Measurements from ENCODE around the gene PTPRD. TPM values are rescaled to one million over a fixed set of nuclear protein-coding genes. Genes with fewer than 3 reads are reported as not detected.

Gene PTPRD
- total and polyA plus RNA-seq, 7 experiments from 2014 or later: 0.71 TPM; not detected in 6

DNA sequence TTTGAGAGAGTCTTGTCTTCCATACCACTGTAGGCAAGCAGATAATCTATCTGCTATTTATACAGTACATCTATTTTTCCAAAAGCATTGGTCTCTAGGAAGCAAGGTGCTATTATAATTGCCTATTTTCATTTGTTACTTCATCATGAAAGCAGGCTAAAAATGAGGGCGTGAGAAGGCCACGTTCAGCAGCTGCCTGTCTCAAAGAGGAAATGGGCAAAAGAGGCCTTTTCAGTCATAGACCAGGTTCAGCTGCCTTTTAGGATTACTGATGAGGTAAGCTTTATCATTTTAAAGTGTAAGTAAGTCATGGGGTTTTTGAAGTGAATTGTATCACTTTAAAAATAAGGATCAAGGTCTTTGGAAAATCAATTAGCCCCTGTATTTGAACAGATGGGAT is 1722.1 kb downstream of the PTPRD start:
- Mint-ChIP-seq H3K27ac (no peak overlapping the region), H3K4me3 (no peak overlapping the region), H3K9me3 (peaks cover 0 to 5% (median 0%) of the 10 kb centered on the region in 11 donors), H3K27me3 (peaks cover 0 to 5% (median 0%) of the 10 kb centered on the region in 5 donors), H3K36me3 (no peaks in the 10 kb centered on the region), H3K4me1 (no peaks in the 10 kb centered on the region)
- no peak overlapping the region for H3K4me3 ChIP-seq (ENCODE audit: low read length)
- ChIA-PET POLR2A (no interaction called here), CTCF (no interaction called here)
- no peak for ATAC-seq
- DNase-seq: no peak
- H3K27me3 ChIP-seq (ENCODE audit: control insufficient read depth in 2 of 2, insufficient read depth in 2 of 2, low read length in 2 of 2): no peaks in the 10 kb centered on the region
- intact Hi-C loops (cut with micrococcal nuclease): loop anchor here in 1 of 2 donors (10.0 kb wide), 2 partner anchors 1486 to 1836 kb away; no protein-coding TSS in a partner anchor
- no peak overlapping the region for H3K27ac ChIP-seq (ENCODE audit: low read depth, low read length)
- no peaks in the 10 kb centered on the region for H3K36me3 ChIP-seq (ENCODE audit: control insufficient read depth in 2 of 3, insufficient read depth in 3 of 3, low read length in 3 of 3)
- no peaks in the 10 kb centered on the region for H3K4me1 ChIP-seq (ENCODE audit: control insufficient read depth in 2 of 2, insufficient read depth in 2 of 2, low read length in 2 of 2)
- no peaks in the 10 kb centered on the region for H3K9me3 ChIP-seq (ENCODE audit: control insufficient read depth in 2 of 3, low read length in 3 of 3)

DNA sequence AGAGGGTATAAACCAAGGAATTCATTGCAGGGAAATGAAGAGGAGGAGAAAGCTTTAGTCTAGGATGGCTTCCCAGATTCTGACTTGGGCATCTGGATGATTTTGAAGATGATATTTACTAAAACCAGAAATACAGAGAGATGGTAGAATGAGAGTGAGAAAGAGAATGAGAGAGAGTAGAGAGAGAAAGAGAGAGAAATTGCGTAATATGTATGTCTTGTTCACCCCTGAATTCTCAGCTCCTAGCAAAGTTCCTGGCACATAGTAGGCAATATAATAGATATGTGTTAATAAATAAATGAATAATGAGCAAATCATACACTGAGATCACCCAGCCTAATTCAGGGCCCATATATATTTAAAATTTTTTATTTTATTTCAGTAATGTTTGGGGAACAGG is 1723.7 kb downstream of the PTPRD start:
- intact Hi-C loops (cut with micrococcal nuclease): no loop called here
- no peak overlapping the region for H3K27ac Mint-ChIP-seq
- no peaks in the 10 kb centered on the region for H3K27me3 ChIP-seq (ENCODE audit: control insufficient read depth in 2 of 2, insufficient read depth in 2 of 2, low read length in 2 of 2)
- H3K9me3 Mint-ChIP-seq: peaks cover 0 to 3% (median 0%) of the 10 kb centered on the region in 11 donors
- no peaks in the 10 kb centered on the region for H3K36me3 ChIP-seq (ENCODE audit: control insufficient read depth in 2 of 3, insufficient read depth in 3 of 3, low read length in 3 of 3)
- no peak for DNase-seq
- H3K4me3 ChIP-seq (ENCODE audit: low read length): no peak overlapping the region
- ChIA-PET POLR2A (no interaction called here), CTCF (no interaction called here)
- H3K4me1 ChIP-seq (ENCODE audit: control insufficient read depth in 2 of 2, insufficient read depth in 2 of 2, low read length in 2 of 2): no peaks in the 10 kb centered on the region
- no peaks in the 10 kb centered on the region for H3K9me3 ChIP-seq (ENCODE audit: control insufficient read depth in 2 of 3, low read length in 3 of 3)
- no peak for ATAC-seq
- no peak overlapping the region for H3K4me3 Mint-ChIP-seq
- H3K36me3 Mint-ChIP-seq: no peaks in the 10 kb centered on the region
- no peak overlapping the region for H3K27ac ChIP-seq (ENCODE audit: low read depth, low read length)
- H3K4me1 Mint-ChIP-seq: peaks cover 0 to 2% (median 0%) of the 10 kb centered on the region in 7 donors
- H3K27me3 Mint-ChIP-seq: peaks cover 0 to 5% (median 0%) of the 10 kb centered on the region in 5 donors

DNA sequence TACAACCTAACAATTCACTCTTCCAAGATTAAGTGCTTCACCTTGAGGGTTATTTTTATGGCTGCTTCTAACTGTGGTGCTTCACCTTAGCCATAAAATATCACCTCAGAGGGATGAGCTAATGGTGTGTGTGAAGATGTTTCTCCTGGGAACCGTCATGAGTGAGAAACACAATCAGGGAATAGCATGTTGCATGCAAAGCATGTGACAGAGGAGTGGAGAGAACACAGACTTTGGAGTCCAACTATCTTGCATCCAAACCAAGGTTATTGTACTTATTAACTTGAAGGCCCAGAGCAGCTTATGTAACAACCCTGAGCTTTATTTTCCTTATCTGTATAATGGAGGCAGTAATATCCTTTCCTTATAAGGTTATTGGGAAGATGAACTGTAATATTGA is 1724.2 kb downstream of the PTPRD start:
- DNase-seq (no peak), ATAC-seq (no peak)
- Mint-ChIP-seq H3K27ac (no peak overlapping the region), H3K4me3 (no peak overlapping the region), H3K9me3 (peaks cover 0 to 3% (median 0%) of the 10 kb centered on the region in 11 donors), H3K36me3 (no peaks in the 10 kb centered on the region), H3K4me1 (peaks cover 0 to 2% (median 0%) of the 10 kb centered on the region in 7 donors), H3K27me3 (peaks cover 0 to 5% (median 0%) of the 10 kb centered on the region in 5 donors)
- Histone ChIP-seq H3K27me3 (ENCODE audit: control insufficient read depth in 2 of 2, insufficient read depth in 2 of 2, low read length in 2 of 2) (no peaks in the 10 kb centered on the region), H3K4me1 (ENCODE audit: control insufficient read depth in 2 of 2, insufficient read depth in 2 of 2, low read length in 2 of 2) (no peaks in the 10 kb centered on the region), H3K9me3 (ENCODE audit: control insufficient read depth in 2 of 3, low read length in 3 of 3) (no peaks in the 10 kb centered on the region), H3K36me3 (ENCODE audit: control insufficient read depth in 2 of 3, insufficient read depth in 3 of 3, low read length in 3 of 3) (no peaks in the 10 kb centered on the region), H3K4me3 (ENCODE audit: low read length) (no peak overlapping the region), H3K27ac (ENCODE audit: low read depth, low read length) (no peak overlapping the region)
- POLR2A ChIA-PET: no interaction called here
- CTCF ChIA-PET: no interaction called here
- intact Hi-C loops (cut with micrococcal nuclease): no loop called here

DNA sequence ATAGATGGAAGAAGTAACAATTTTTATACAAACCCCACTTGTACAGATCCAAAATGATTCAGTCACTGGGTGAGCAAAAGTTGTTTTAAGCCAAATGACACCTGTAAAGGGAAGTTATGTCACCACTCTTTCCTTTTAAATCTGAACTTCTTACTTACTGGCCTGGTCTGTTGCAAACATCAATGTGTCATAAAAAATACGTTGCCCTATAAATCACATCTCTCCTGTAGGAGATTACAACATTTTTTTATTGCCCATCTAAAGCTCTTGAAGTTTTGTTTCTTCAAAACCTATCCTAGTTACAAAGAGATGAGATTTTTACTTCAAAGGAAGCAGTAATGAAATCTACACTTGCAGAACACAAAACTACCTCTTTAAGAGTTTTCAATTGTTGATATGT is 1725.4 kb downstream of the PTPRD start:
- H3K27ac Mint-ChIP-seq: no peak overlapping the region
- ATAC-seq (no peak), DNase-seq (no peak)
- H3K9me3 Mint-ChIP-seq: peaks cover 0 to 3% (median 0%) of the 10 kb centered on the region in 11 donors
- H3K4me1 Mint-ChIP-seq: peaks cover 0 to 2% (median 0%) of the 10 kb centered on the region in 7 donors
- H3K36me3 Mint-ChIP-seq: no peaks in the 10 kb centered on the region
- H3K36me3 ChIP-seq (ENCODE audit: control insufficient read depth in 2 of 3, insufficient read depth in 3 of 3, low read length in 3 of 3): no peaks in the 10 kb centered on the region
- peaks cover 0 to 4% (median 0%) of the 10 kb centered on the region in 5 donors for H3K27me3 Mint-ChIP-seq
- no peak overlapping the region for H3K27ac ChIP-seq (ENCODE audit: low read depth, low read length)
- no peaks in the 10 kb centered on the region for H3K4me1 ChIP-seq (ENCODE audit: control insufficient read depth in 2 of 2, insufficient read depth in 2 of 2, low read length in 2 of 2)
- intact Hi-C loops (cut with micrococcal nuclease): no loop called here
- ChIA-PET POLR2A (no interaction called here), CTCF (no interaction called here)
- H3K27me3 ChIP-seq (ENCODE audit: control insufficient read depth in 2 of 2, insufficient read depth in 2 of 2, low read length in 2 of 2): no peaks in the 10 kb centered on the region
- no peak overlapping the region for H3K4me3 Mint-ChIP-seq
- H3K4me3 ChIP-seq (ENCODE audit: low read length): no peak overlapping the region
- H3K9me3 ChIP-seq (ENCODE audit: control insufficient read depth in 2 of 3, low read length in 3 of 3): no peaks in the 10 kb centered on the region

DNA sequence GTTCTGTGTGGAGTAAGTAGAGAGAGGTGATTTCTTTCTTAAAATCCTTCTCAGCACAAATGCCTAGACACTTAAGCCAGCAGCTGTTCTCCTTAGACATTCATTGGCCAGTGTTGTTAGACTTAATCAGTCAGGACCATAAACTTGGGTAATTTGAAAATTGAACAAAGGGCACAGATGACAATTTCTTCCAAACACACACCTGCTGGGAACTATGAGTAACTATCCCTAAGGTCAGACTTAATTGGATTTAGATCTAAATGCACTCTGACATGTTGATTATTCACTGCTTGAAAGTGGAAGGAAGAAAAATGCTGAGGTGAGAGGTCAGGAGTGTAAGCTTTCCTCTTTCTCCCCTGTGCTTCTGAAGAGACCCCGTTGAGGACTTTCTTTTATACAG is 1729.5 kb downstream of the PTPRD start:
- Histone ChIP-seq H3K36me3 (ENCODE audit: control insufficient read depth in 2 of 3, insufficient read depth in 3 of 3, low read length in 3 of 3) (no peaks in the 10 kb centered on the region), H3K27ac (ENCODE audit: low read depth, low read length) (no peak overlapping the region), H3K4me1 (ENCODE audit: control insufficient read depth in 2 of 2, insufficient read depth in 2 of 2, low read length in 2 of 2) (no peaks in the 10 kb centered on the region), H3K27me3 (ENCODE audit: control insufficient read depth in 2 of 2, insufficient read depth in 2 of 2, low read length in 2 of 2) (no peaks in the 10 kb centered on the region), H3K4me3 (ENCODE audit: low read length) (no peak overlapping the region), H3K9me3 (ENCODE audit: control insufficient read depth in 2 of 3, low read length in 3 of 3) (no peaks in the 10 kb centered on the region)
- DNase-seq (no peak), ATAC-seq (no peak)
- no peaks in the 10 kb centered on the region for H3K36me3 Mint-ChIP-seq
- intact Hi-C loops (cut with micrococcal nuclease): no loop called here
- no peak overlapping the region for H3K4me3 Mint-ChIP-seq
- peaks cover 0 to 4% (median 0%) of the 10 kb centered on the region in 5 donors for H3K27me3 Mint-ChIP-seq
- ChIA-PET CTCF (no interaction called here), POLR2A (no interaction called here)
- H3K27ac Mint-ChIP-seq: no peak overlapping the region
- peaks cover 0 to 2% (median 0%) of the 10 kb centered on the region in 11 donors for H3K9me3 Mint-ChIP-seq
- H3K4me1 Mint-ChIP-seq: peaks cover 0 to 2% (median 0%) of the 10 kb centered on the region in 7 donors

GRCh38 chr9:8880060-8880459 is 1732.7 kb downstream of the PTPRD start:
- Mint-ChIP-seq H3K27ac (no peak overlapping the region), H3K27me3 (peaks cover 0 to 4% (median 0%) of the 10 kb centered on the region in 5 donors), H3K9me3 (peaks cover 0 to 2% (median 0%) of the 10 kb centered on the region in 11 donors), H3K4me3 (no peak overlapping the region), H3K4me1 (peaks cover 0 to 2% (median 0%) of the 10 kb centered on the region in 7 donors), H3K36me3 (no peaks in the 10 kb centered on the region)
- no peak for DNase-seq
- Histone ChIP-seq H3K36me3 (ENCODE audit: control insufficient read depth in 2 of 3, insufficient read depth in 3 of 3, low read length in 3 of 3) (no peaks in the 10 kb centered on the region), H3K4me3 (ENCODE audit: low read length) (no peak overlapping the region), H3K27me3 (ENCODE audit: control insufficient read depth in 2 of 2, insufficient read depth in 2 of 2, low read length in 2 of 2) (no peaks in the 10 kb centered on the region), H3K4me1 (ENCODE audit: control insufficient read depth in 2 of 2, insufficient read depth in 2 of 2, low read length in 2 of 2) (no peaks in the 10 kb centered on the region), H3K9me3 (ENCODE audit: control insufficient read depth in 2 of 3, low read length in 3 of 3) (no peaks in the 10 kb centered on the region), H3K27ac (ENCODE audit: low read depth, low read length) (no peak overlapping the region)
- intact Hi-C loops (cut with micrococcal nuclease): no loop called here
- CTCF ChIA-PET: no interaction called here
- POLR2A ChIA-PET: no interaction called here
- no peak for ATAC-seq

DNA sequence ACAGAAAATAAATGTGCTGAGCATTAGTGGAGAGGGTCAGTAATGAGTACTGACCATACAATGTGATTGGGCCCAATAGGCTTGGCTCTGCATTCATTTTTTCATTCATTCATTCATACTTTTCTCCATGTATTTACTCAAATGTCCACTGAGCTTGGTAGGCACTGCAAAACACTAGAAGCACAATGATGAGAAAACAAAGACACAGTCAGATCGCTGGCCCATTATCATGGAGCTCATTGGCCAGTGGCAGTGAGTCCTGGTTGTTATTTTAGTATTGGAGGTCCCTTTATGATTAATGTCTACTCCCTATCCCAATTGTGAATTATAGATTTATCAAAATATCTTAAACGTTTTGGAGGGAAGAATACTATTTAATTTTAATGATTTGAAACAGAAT is 1733.5 kb downstream of the PTPRD start:
- Mint-ChIP-seq H3K4me1 (no peaks in the 10 kb centered on the region), H3K36me3 (no peaks in the 10 kb centered on the region), H3K27me3 (no peaks in the 10 kb centered on the region), H3K4me3 (no peak overlapping the region), H3K9me3 (no peaks in the 10 kb centered on the region), H3K27ac (no peak overlapping the region)
- ATAC-seq (no peak), DNase-seq (no peak)
- H3K36me3 ChIP-seq (ENCODE audit: control insufficient read depth in 2 of 3, insufficient read depth in 3 of 3, low read length in 3 of 3): no peaks in the 10 kb centered on the region
- intact Hi-C loops (cut with micrococcal nuclease): no loop called here
- H3K4me1 ChIP-seq (ENCODE audit: control insufficient read depth in 2 of 2, insufficient read depth in 2 of 2, low read length in 2 of 2): no peaks in the 10 kb centered on the region
- POLR2A ChIA-PET: no interaction called here
- CTCF ChIA-PET: no interaction called here
- H3K27ac ChIP-seq (ENCODE audit: low read depth, low read length): no peak overlapping the region
- no peak overlapping the region for H3K4me3 ChIP-seq (ENCODE audit: low read length)
- H3K9me3 ChIP-seq (ENCODE audit: control insufficient read depth in 2 of 3, low read length in 3 of 3): no peaks in the 10 kb centered on the region
- no peaks in the 10 kb centered on the region for H3K27me3 ChIP-seq (ENCODE audit: control insufficient read depth in 2 of 2, insufficient read depth in 2 of 2, low read length in 2 of 2)
